Measurements from ENCODE around the gene MT1X. TPM values are rescaled to one million over a fixed set of nuclear protein-coding genes. Genes with fewer than 3 reads are reported as not detected.

Gene MT1X
- total and polyA plus RNA-seq, 2 experiments from 2014 or later, result 293 to 942 TPM

DNA sequence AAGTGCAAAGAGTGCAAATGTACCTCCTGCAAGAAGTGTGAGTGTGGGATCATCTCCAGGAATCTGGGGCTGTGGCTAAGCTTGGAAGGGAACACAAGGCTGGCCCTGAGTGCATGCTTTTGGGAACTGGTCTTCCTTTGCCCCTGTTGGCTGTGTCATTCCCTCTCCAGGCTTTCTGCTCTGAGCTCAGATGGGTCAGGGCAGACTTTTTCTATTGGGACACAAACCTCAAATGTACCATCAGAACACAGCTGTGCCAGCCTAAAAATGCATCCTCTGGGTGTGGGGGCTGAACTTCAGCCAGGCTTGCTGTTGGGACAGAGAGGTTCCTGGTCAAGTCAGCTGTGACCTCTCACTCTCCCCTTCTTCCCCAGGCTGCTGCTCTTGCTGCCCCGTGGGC lies 29.7 kb upstream of the MT1X start:
- DNase-seq (ENCODE audit: low spot score) (no peak), ATAC-seq (no peak)
- Histone ChIP-seq H3F3A (replicated peaks; ENCODE audit: low read depth) (no peaks in the 10 kb centered on the region), H3K4me3 (no peak overlapping the region), H3K79me2 (replicated peaks; ENCODE audit: insufficient read depth) (no peaks in the 10 kb centered on the region), H3K36me3 (ENCODE audit: insufficient read depth) (no peaks in the 10 kb centered on the region; the same call in 1 of the 2 replicates), H2AFZ (no peak overlapping the region), H3K9me2 (ENCODE audit: insufficient read depth) (no peaks in the 10 kb centered on the region), H3K4me2 (no peak overlapping the region), H3K4me1 (ENCODE audit: insufficient read depth) (no peaks in the 10 kb centered on the region; the same call in none of the 2 replicates), H3K27ac (ENCODE audit: low read depth) (no peak overlapping the region), H4K20me1 (replicated peaks; ENCODE audit: insufficient read depth) (no peaks in the 10 kb centered on the region), H3K27me3 (ENCODE audit: insufficient read depth) (peaks cover 55% of the 10 kb centered on the region)
- peaks cover 6% of the 10 kb centered on the region; the same call in 2 of the 3 replicates for H3K4me1 Mint-ChIP-seq
- no peak overlapping the region for H3K4me3 Mint-ChIP-seq
- peaks cover 50% of the 10 kb centered on the region for H3K27me3 Mint-ChIP-seq (ENCODE audit: insufficient read depth, low read depth, poor library complexity)
- TF ChIP-seq ZNF114 (CRISPR knock-in tag; IDR thresholded peaks at IDR 0.05), result no peak
- TF ChIP-seq, protein P1, sequence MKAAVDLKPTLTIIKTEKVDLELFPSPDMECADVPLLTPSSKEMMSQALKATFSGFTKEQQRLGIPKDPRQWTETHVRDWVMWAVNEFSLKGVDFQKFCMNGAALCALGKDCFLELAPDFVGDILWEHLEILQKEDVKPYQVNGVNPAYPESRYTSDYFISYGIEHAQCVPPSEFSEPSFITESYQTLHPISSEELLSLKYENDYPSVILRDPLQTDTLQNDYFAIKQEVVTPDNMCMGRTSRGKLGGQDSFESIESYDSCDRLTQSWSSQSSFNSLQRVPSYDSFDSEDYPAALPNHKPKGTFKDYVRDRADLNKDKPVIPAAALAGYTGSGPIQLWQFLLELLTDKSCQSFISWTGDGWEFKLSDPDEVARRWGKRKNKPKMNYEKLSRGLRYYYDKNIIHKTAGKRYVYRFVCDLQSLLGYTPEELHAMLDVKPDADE (IDR thresholded peaks at IDR 0.05), result no peak
- TF ChIP-seq, protein P2, sequence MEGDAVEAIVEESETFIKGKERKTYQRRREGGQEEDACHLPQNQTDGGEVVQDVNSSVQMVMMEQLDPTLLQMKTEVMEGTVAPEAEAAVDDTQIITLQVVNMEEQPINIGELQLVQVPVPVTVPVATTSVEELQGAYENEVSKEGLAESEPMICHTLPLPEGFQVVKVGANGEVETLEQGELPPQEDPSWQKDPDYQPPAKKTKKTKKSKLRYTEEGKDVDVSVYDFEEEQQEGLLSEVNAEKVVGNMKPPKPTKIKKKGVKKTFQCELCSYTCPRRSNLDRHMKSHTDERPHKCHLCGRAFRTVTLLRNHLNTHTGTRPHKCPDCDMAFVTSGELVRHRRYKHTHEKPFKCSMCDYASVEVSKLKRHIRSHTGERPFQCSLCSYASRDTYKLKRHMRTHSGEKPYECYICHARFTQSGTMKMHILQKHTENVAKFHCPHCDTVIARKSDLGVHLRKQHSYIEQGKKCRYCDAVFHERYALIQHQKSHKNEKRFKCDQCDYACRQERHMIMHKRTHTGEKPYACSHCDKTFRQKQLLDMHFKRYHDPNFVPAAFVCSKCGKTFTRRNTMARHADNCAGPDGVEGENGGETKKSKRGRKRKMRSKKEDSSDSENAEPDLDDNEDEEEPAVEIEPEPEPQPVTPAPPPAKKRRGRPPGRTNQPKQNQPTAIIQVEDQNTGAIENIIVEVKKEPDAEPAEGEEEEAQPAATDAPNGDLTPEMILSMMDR (conservative IDR thresholded peaks at IDR 0.05; ENCODE audit: low read depth in 2 of 2), result no peak
- no peak for TF ChIP-seq POLR2AphosphoS5 (IDR thresholded peaks at IDR 0.05; ENCODE audit: low read depth)
- no peak for TF ChIP-seq CREB1 (CRISPR knock-in tag; IDR thresholded peaks at IDR 0.05; ENCODE audit: low read depth)
- TF ChIP-seq JUNB (IDR thresholded peaks at IDR 0.05; ENCODE audit: unreplicated experiment), result no peak
- TF ChIP-seq, protein P3, sequence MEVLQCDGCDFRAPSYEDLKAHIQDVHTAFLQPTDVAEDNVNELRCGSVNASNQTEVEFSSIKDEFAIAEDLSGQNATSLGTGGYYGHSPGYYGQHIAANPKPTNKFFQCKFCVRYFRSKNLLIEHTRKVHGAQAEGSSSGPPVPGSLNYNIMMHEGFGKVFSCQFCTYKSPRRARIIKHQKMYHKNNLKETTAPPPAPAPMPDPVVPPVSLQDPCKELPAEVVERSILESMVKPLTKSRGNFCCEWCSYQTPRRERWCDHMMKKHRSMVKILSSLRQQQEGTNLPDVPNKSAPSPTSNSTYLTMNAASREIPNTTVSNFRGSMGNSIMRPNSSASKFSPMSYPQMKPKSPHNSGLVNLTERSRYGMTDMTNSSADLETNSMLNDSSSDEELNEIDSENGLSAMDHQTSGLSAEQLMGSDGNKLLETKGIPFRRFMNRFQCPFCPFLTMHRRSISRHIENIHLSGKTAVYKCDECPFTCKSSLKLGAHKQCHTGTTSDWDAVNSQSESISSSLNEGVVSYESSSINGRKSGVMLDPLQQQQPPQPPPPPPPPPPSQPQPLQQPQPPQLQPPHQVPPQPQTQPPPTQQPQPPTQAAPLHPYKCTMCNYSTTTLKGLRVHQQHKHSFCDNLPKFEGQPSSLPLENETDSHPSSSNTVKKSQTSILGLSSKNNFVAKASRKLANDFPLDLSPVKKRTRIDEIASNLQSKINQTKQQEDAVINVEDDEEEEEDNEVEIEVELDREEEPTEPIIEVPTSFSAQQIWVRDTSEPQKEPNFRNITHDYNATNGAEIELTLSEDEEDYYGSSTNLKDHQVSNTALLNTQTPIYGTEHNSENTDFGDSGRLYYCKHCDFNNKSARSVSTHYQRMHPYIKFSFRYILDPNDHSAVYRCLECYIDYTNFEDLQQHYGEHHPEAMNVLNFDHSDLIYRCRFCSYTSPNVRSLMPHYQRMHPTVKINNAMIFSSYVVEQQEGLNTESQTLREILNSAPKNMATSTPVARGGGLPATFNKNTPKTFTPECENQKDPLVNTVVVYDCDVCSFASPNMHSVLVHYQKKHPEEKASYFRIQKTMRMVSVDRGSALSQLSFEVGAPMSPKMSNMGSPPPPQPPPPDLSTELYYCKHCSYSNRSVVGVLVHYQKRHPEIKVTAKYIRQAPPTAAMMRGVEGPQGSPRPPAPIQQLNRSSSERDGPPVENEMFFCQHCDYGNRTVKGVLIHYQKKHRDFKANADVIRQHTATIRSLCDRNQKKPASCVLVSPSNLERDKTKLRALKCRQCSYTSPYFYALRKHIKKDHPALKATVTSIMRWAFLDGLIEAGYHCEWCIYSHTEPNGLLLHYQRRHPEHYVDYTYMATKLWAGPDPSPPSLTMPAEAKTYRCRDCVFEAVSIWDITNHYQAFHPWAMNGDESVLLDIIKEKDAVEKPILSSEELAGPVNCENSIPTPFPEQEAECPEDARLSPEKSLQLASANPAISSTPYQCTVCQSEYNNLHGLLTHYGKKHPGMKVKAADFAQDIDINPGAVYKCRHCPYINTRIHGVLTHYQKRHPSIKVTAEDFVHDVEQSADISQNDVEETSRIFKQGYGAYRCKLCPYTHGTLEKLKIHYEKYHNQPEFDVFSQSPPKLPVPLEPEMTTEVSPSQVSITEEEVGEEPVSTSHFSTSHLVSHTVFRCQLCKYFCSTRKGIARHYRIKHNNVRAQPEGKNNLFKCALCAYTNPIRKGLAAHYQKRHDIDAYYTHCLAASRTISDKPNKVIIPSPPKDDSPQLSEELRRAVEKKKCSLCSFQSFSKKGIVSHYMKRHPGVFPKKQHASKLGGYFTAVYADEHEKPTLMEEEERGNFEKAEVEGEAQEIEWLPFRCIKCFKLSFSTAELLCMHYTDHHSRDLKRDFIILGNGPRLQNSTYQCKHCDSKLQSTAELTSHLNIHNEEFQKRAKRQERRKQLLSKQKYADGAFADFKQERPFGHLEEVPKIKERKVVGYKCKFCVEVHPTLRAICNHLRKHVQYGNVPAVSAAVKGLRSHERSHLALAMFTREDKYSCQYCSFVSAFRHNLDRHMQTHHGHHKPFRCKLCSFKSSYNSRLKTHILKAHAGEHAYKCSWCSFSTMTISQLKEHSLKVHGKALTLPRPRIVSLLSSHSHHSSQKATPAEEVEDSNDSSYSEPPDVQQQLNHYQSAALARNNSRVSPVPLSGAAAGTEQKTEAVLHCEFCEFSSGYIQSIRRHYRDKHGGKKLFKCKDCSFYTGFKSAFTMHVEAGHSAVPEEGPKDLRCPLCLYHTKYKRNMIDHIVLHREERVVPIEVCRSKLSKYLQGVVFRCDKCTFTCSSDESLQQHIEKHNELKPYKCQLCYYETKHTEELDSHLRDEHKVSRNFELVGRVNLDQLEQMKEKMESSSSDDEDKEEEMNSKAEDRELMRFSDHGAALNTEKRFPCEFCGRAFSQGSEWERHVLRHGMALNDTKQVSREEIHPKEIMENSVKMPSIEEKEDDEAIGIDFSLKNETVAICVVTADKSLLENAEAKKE (CRISPR knock-in tag; IDR thresholded peaks at IDR 0.05), result no peak
- TF ChIP-seq NANOG (IDR thresholded peaks at IDR 0.05; ENCODE audit: borderline replicate concordance), result no peak
- no peaks in the 10 kb centered on the region for H3K9me3 Mint-ChIP-seq
- no peak overlapping the region for H3K27ac Mint-ChIP-seq
- no peaks in the 10 kb centered on the region for H3K36me3 Mint-ChIP-seq (ENCODE audit: low read depth)
